H1 (cell line): ENCODE results near the gene CD99. TPM values are rescaled to one million over a fixed set of nuclear protein-coding genes. Genes with fewer than 3 reads are reported as not detected.
A peak's percentile ranks its signal among the peaks of the same experiment; 100 is the strongest.

ENCODE experiments used
- CTCF ChIA-PET: fragments of 300-600 bp; sonication (Branson Sonifier 250); formaldehyde crosslinking; loops from one replicate; lab custom pipeline; 2021; ENCODE audit not compliant: partially characterized antibody; lab: Charles Lee
- POLR2A ChIA-PET: fragments of 300-600 bp; sonication (Branson Sonifier 250); formaldehyde crosslinking; loops from one replicate; lab custom pipeline; 2021; ENCODE audit warnings: inconsistent platforms; ENCODE audit not compliant: partially characterized antibody; lab: Charles Lee
- DNase-seq, 2 experiments: peaks; one replicate each; pipeline versions ENCODE4 v3.0.0 to v3.0.0-alpha.2; 2010 to 2022; ENCODE audit warnings: low spot score in 2 of 2, low read depth in 1 of 2, mixed read lengths in 1 of 2
- FAIRE-seq: peaks from 2 replicates; lab custom pipeline; 2011; peaks lifted over from hg19 to GRCh38; lab: Jason Lieb, UNC
- H2AFZ ChIP-seq: 2 replicates; pipeline ENCODE4 v1.8.1; 2012; ENCODE audit warnings: low read length, inconsistent platforms
- H2AK5ac ChIP-seq: 2 replicates; pipeline ENCODE4 v1.6.1; 2013; ENCODE audit warnings: low read depth, low read length
- H2BK120ac ChIP-seq: replicated peaks from 2 replicates; pipeline ENCODE3; 2013; ENCODE audit warnings: low read depth, low read length, inconsistent platforms
- H2BK12ac ChIP-seq: 2 replicates; pipeline ENCODE4 v1.6.1; 2013; ENCODE audit warnings: low read depth, low read length
- H2BK15ac ChIP-seq: 2 replicates; pipeline ENCODE4 v1.6.1; 2013; ENCODE audit warnings: low read length
- H2BK20ac ChIP-seq: 2 replicates; pipeline ENCODE4 v1.6.1; 2013; ENCODE audit warnings: low read length
- H2BK5ac ChIP-seq: 2 replicates; pipeline ENCODE4 v1.6.1; 2013; ENCODE audit warnings: low read depth, low read length
- H3K14ac ChIP-seq: 2 replicates; pipeline ENCODE4 v1.6.1; 2013; ENCODE audit warnings: inconsistent platforms; ENCODE audit not compliant: insufficient read length
- H3K18ac ChIP-seq: 2 replicates; pipeline ENCODE4 v1.6.1; 2013; ENCODE audit warnings: low read length; ENCODE audit errors: extremely low read depth
- H3K23ac ChIP-seq: 2 replicates; pipeline ENCODE4 v1.6.1; 2013; ENCODE audit warnings: inconsistent platforms; ENCODE audit not compliant: insufficient read length
- H3K23me2 ChIP-seq: 2 replicates; pipeline ENCODE4 v1.6.1; 2013; ENCODE audit warnings: low read depth, low read length
- H3K27ac ChIP-seq: 2 replicates; pipeline ENCODE4 v1.6.1; 2011; ENCODE audit warnings: low read depth, low read length, inconsistent platforms
- H3K27me3 ChIP-seq, 4 experiments: replicated peaks in 1 of 4; 1 replicate in 1 of 4; 2 replicates in 3 of 4; pipeline versions ENCODE4 v1.6.1 to v1.8.1; 2011 to 2013; ENCODE audit warnings: low read length in 3 of 4, mild to moderate bottlenecking in 3 of 4, inconsistent platforms in 2 of 4, mixed read lengths in 2 of 4, moderate library complexity in 1 of 4; ENCODE audit not compliant: control insufficient read depth in 3 of 4, insufficient read depth in 3 of 4; ENCODE audit errors: extremely low read depth in 1 of 4
- H3K36me3 ChIP-seq, 4 experiments: 2 replicates each; pipeline versions ENCODE4 v1.6.1 to v1.8.1; 2011 to 2013; ENCODE audit warnings: mild to moderate bottlenecking in 4 of 4, low read length in 3 of 4, moderate library complexity in 2 of 4, control low read depth in 1 of 4, inconsistent platforms in 1 of 4; ENCODE audit not compliant: insufficient read depth in 4 of 4, control insufficient read depth in 2 of 4
- H3K4ac ChIP-seq: replicated peaks from 2 replicates; pipeline ENCODE3; 2013; ENCODE audit warnings: low read length, low read depth, mixed read lengths, inconsistent platforms; ENCODE audit not compliant: insufficient read length
- H3K4me1 ChIP-seq, 4 experiments: replicated peaks in 1 of 4; 1 replicate in 1 of 4; 2 replicates in 3 of 4; pipeline versions ENCODE4 v1.6.1 to v1.8.1; 2011 to 2013; ENCODE audit warnings: low read length in 3 of 4, inconsistent platforms in 2 of 4, mixed read lengths in 1 of 4; ENCODE audit not compliant: insufficient read depth in 4 of 4, control insufficient read depth in 3 of 4
- H3K4me2 ChIP-seq, 2 experiments: 2 replicates each; pipeline versions ENCODE4 v1.6.1 to v1.8.1; 2011 to 2013; ENCODE audit warnings: low read depth in 2 of 2, low read length in 2 of 2, control low read depth in 1 of 2, inconsistent platforms in 1 of 2, mild to moderate bottlenecking in 1 of 2; ENCODE audit not compliant: insufficient read depth in 1 of 2
- H3K4me3 ChIP-seq, 4 experiments: fragments of 200-600, 300-600 bp in 1 of 4; sonication (generic), shearing (Covaris generic), sonication (Bioruptor Twin) in 1 of 4; 2 replicates each; pipeline versions ENCODE4 v1.5.1 to v1.8.1; 2011 to 2016; ENCODE audit warnings: low read length in 4 of 4, low read depth in 3 of 4, control low read depth in 2 of 4, inconsistent platforms in 2 of 4, mild to moderate bottlenecking in 2 of 4, mixed read lengths in 1 of 4, moderate library complexity in 1 of 4; ENCODE audit not compliant: insufficient read depth in 2 of 4; ENCODE audit errors: extremely low read depth in 1 of 4
- H3K56ac ChIP-seq: replicated peaks from 2 replicates; pipeline ENCODE3; 2013; ENCODE audit warnings: low read depth, mild to moderate bottlenecking, mixed read lengths, low read length, inconsistent platforms; ENCODE audit not compliant: insufficient read length
- H3K79me1 ChIP-seq: 2 replicates; pipeline ENCODE4 v1.6.1; 2013; ENCODE audit warnings: low read depth, low read length, control low read depth
- H3K79me2 ChIP-seq, 2 experiments: 2 replicates each; pipeline versions ENCODE4 v1.6.1 to v1.8.1; 2012 to 2013; ENCODE audit warnings: low read length in 2 of 2, mild to moderate bottlenecking in 2 of 2, inconsistent platforms in 1 of 2; ENCODE audit not compliant: insufficient read depth in 2 of 2, control insufficient read depth in 1 of 2
- H3K9ac ChIP-seq, 4 experiments: replicated peaks in 1 of 4; 1 replicate in 1 of 4; 2 replicates in 3 of 4; pipeline versions ENCODE4 v1.6.1 to v1.8.1; 2011 to 2013; ENCODE audit warnings: low read depth in 3 of 4, low read length in 3 of 4, control low read depth in 2 of 4, mild to moderate bottlenecking in 2 of 4, moderate library complexity in 2 of 4, inconsistent platforms in 1 of 4; ENCODE audit errors: extremely low read depth in 1 of 4
- H3K9me3 ChIP-seq, 2 experiments: 2 replicates each; pipeline versions ENCODE4 v1.6.1 to v1.8.1; 2012 to 2013; ENCODE audit warnings: mild to moderate bottlenecking in 2 of 2, moderate library complexity in 2 of 2, control low read depth in 1 of 2, inconsistent platforms in 1 of 2, low read depth in 1 of 2, low read length in 1 of 2, mixed read lengths in 1 of 2; ENCODE audit not compliant: insufficient read depth in 2 of 2
- H4K20me1 ChIP-seq, 2 experiments: replicated peaks in 1 of 2; 2 replicates each; pipeline versions ENCODE3 to v1.8.1; 2011 to 2013; ENCODE audit warnings: inconsistent platforms in 2 of 2, low read length in 2 of 2, mild to moderate bottlenecking in 1 of 2; ENCODE audit not compliant: insufficient read depth in 2 of 2, control insufficient read depth in 1 of 2
- H4K5ac ChIP-seq: 2 replicates; pipeline ENCODE4 v1.6.1; 2013; ENCODE audit warnings: low read length, low read depth, mixed read lengths, inconsistent platforms; ENCODE audit not compliant: insufficient read length
- H4K8ac ChIP-seq: 2 replicates; pipeline ENCODE4 v1.8.0; 2013; ENCODE audit warnings: mild to moderate bottlenecking, moderate library complexity, low read length, inconsistent platforms; ENCODE audit not compliant: insufficient read depth; ENCODE audit errors: extremely low read depth
- H4K91ac ChIP-seq: replicated peaks from 2 replicates; pipeline ENCODE3; 2013; ENCODE audit warnings: low read length, mixed read lengths, inconsistent platforms; ENCODE audit not compliant: insufficient read length
- ATF3 ChIP-seq: IDR thresholded peaks from 2 replicates; pipeline ENCODE4 v1.6.1; 2011; ENCODE audit warnings: low read depth, mild to moderate bottlenecking, low read length; ENCODE audit not compliant: insufficient read depth
- CHD1 ChIP-seq: IDR thresholded peaks from 2 replicates; pipeline ENCODE4 v1.6.1; 2012; ENCODE audit warnings: low read depth, low read length, improper control_type of control experiment
- HDAC6 ChIP-seq: IDR thresholded peaks from one replicate; pipeline ENCODE4 v1.7.1; 2012; ENCODE audit warnings: low read depth, mild to moderate bottlenecking, inconsistent platforms, low read length, moderate library complexity
- MAX ChIP-seq: IDR thresholded peaks from 2 replicates; pipeline ENCODE4 v1.6.1; 2012; ENCODE audit warnings: inconsistent platforms
- RAD21 ChIP-seq, 2 experiments: IDR thresholded peaks in 1 of 2; conservative IDR thresholded peaks in 1 of 2; 2 replicates each; pipeline ENCODE4 v1.6.1; 2011; ENCODE audit warnings: low read depth in 2 of 2, low read length in 2 of 2, improper control_type of control experiment in 1 of 2, inconsistent platforms in 1 of 2, mild to moderate bottlenecking in 1 of 2, moderate library complexity in 1 of 2
- RXRA ChIP-seq: IDR thresholded peaks from 2 replicates; pipeline ENCODE4 v1.6.1; 2011; ENCODE audit warnings: low read depth, mild to moderate bottlenecking, low read length, moderate library complexity; ENCODE audit not compliant: insufficient read depth
- WGBS, 2 experiments: shearing (Covaris generic) in 1 of 2; methylation state at CpG; one replicate each; pipeline versions ENCODE4 v1.1.6 to v1.1.7; 2013 to 2015; ENCODE audit warnings: low lambda C conversion rate in 2 of 2, mixed read lengths in 2 of 2, inconsistent platforms in 1 of 2, low coverage in 1 of 2, missing lambda C conversion rate in 1 of 2; ENCODE audit not compliant: insufficient replicate concordance in 2 of 2, insufficient coverage in 1 of 2, insufficient read length in 1 of 2; ENCODE audit errors: extremely low coverage in 1 of 2, missing lambda C conversion rate in 1 of 2; 5-methylcytosine and 5-hydroxymethylcytosine counted together
- polyA plus RNA-seq, 7 experiments: library from polyadenylated mRNA; depleted of rRNA in 3 of 7; stranded (reverse) in 5 of 7; unstranded in 2 of 7; fragments of >200 nt in 5 of 7; fragments of 200-250 nt in 2 of 7; gene quantifications; 1 replicate in 5 of 7; 2 replicates in 1 of 7; 4 replicates in 1 of 7; pipeline versions ENCODE4 v1.2.1 to v1.2.3, GENCODE V29; 2011 to 2013; ENCODE audit warnings: missing spikeins in 2 of 7, mixed read lengths in 2 of 7
- total RNA-seq: library from RNA; stranded (reverse); fragmentation: NEBNext Ultra II Directional; extraction: Animal tissue kit (Norgen Biotek cat#: 25700); gene quantifications from 2 replicates; pipeline ENCODE4 v1.2.1, GENCODE V29; 2021

CD99 gene
- total and polyA plus RNA-seq, 2 of the 8 experiments (the other 6 are each of a cell fraction or from before 2014, with no cell fraction given) = 30.1 to 47.8 TPM

GRCh38 chrX:2732076-2732475 is 41.0 kb downstream of the CD99 start:
- Histone ChIP-seq H3K4ac (no peak overlapping the region), H3K9me3 (peaks cover 0 to 4% of the 10 kb centered on the region in 2 experiments; a peak in 1 of 4 replicates), H3K79me2 (no peaks in the 10 kb centered on the region), H3K23me2 (no peaks in the 10 kb centered on the region; the same call in 1 of the 2 replicates), H3K36me3 (peaks cover 0 to 8% (median 4%) of the 10 kb centered on the region in 4 experiments; a peak in 4 of 8 replicates), H2BK20ac (no peak overlapping the region), H3K56ac (no peak overlapping the region), H4K20me1 (no peaks in the 10 kb centered on the region), H3K4me2 (no peak overlapping the region), H4K91ac (no peak overlapping the region), H3K4me1 (no peaks in the 10 kb centered on the region), H3K23ac (no peak overlapping the region), H2AK5ac (no peak overlapping the region), H3K4me3 (no peak overlapping the region), H3K9ac (no peak overlapping the region), H3K79me1 (no peaks in the 10 kb centered on the region), H3K18ac (no peak overlapping the region), H3K14ac (no peak overlapping the region), H2BK15ac (no peak overlapping the region), H2BK5ac (no peak overlapping the region), H3K27ac (no peak overlapping the region), H4K5ac (no peak overlapping the region), H2BK120ac (no peak overlapping the region), H2BK12ac (no peak overlapping the region), H2AFZ (no peak overlapping the region), H4K8ac (peak overlapping the region; percentile 71), H3K27me3 (no peaks in the 10 kb centered on the region)
- FAIRE-seq = no peak
- ChIA-PET POLR2A (no interaction called here), CTCF (no interaction called here)
- WGBS, 2 experiments = 91% methylated on average over 9 of the region's 9 CpGs; no CpG with 5 or more reads in 1 of the 2 experiments
- no peak for DNase-seq
- TF ChIP-seq MAX = no peak
- TF ChIP-seq ATF3 = no peak
- TF ChIP-seq RXRA = no peak
- TF ChIP-seq CHD1 = no peak
- no peak for TF ChIP-seq HDAC6
- no peak for TF ChIP-seq RAD21 (IDR thresholded peaks at IDR 0.05 in 1 of 2, conservative IDR thresholded peaks at IDR 0.05 in 1 of 2; ENCODE audit: low read depth in 2 of 2, low read length in 2 of 2)
